ENCODE measurements around the gene MRGPRF.
"Not testable (repeated sequence)": the region's sequence is repeated elsewhere in the genome, so short reads cannot be mapped to it uniquely, and the experiment has no call there.

The MRGPRF gene

GRCh38 chr11:69002570-69003231 lies 10.3 kb downstream of the MRGPRF start:
- DNase-seq (ENCODE audit: low read depth), result no peak

- no peak for DNase-seq (ENCODE audit: low read depth)
Observed at GRCh38 chr11:69002110-69002569, 10.9 kb downstream of the MRGPRF start.

GRCh38 chr11:69001243-69002081 lies 11.6 kb downstream of the MRGPRF start:
- no peak for DNase-seq (ENCODE audit: low read depth)

- no peak for DNase-seq (ENCODE audit: low read depth)
Observed at GRCh38 chr11:69000831-69001242, 12.2 kb downstream of the MRGPRF start.

- DNase-seq (ENCODE audit: low read depth), result no peak
Observed at GRCh38 chr11:69000391-69000790, 12.7 kb downstream of the MRGPRF start.

- DNase-seq (ENCODE audit: low read depth), result not testable (repeated sequence)
Observed at GRCh38 chr11:68999748-69000355, 13.2 kb downstream of the MRGPRF start.

- DNase-seq (ENCODE audit: low read depth), result no peak
Observed at GRCh38 chr11:68999093-68999747, 13.8 kb downstream of the MRGPRF start.

- no peak for DNase-seq (ENCODE audit: low read depth)
Observed at GRCh38 chr11:68998390-68998911, 14.6 kb downstream of the MRGPRF start.

GRCh38 chr11:68997995-68998348 lies 15.1 kb downstream of the MRGPRF start:
- no peak for DNase-seq (ENCODE audit: low read depth)

GRCh38 chr11:68997124-68997994 lies 15.7 kb downstream of the MRGPRF start:
- no peak for DNase-seq (ENCODE audit: low read depth)

- DNase-seq (ENCODE audit: low read depth), result no peak
Observed at GRCh38 chr11:68996376-68997123, 16.5 kb downstream of the MRGPRF start.

GRCh38 chr11:68994894-68995285 lies 18.2 kb downstream of the MRGPRF start:
- DNase-seq (ENCODE audit: low read depth), result no peak

GRCh38 chr11:68994161-68994893 lies 18.7 kb downstream of the MRGPRF start:
- no peak for DNase-seq (ENCODE audit: low read depth)

GRCh38 chr11:68993546-68993945 lies 19.5 kb downstream of the MRGPRF start:
- no peak for DNase-seq (ENCODE audit: low read depth)

GRCh38 chr11:68992743-68993255 lies 20.2 kb downstream of the MRGPRF start:
- no peak for DNase-seq (ENCODE audit: low read depth)

GRCh38 chr11:68990995-68991780 lies 21.9 kb downstream of the MRGPRF start:
- no peak for DNase-seq (ENCODE audit: low read depth)

GRCh38 chr11:68989936-68990606 lies 23.0 kb downstream of the MRGPRF start:
- no peak for DNase-seq (ENCODE audit: low read depth)

GRCh38 chr11:68988491-68988890 lies 24.6 kb downstream of the MRGPRF start:
- DNase-seq (ENCODE audit: low read depth), result no peak

Data from activated gamma-delta T cell treated with anti-CD3 and anti-CD28 coated beads, Interleukin-2, amount 50 U/mL, for 16 hours (primary cell).